Testis (tissue), 2 donors: Measurements from ENCODE around the gene PLA2G3.

ENCODE experiments used
- CTCF ChIP-seq, 3 experiments: fragments of 450-650 bp in 2 of 3; fragments of 200-600 bp in 1 of 3; sonication (generic) in 1 of 3; IDR thresholded peaks; one replicate each; pipeline ENCODE4 v1.5.1; 2016 to 2019; ENCODE audit warnings: antibody characterized with exemption in 3 of 3, mild to moderate bottlenecking in 2 of 3, moderate library complexity in 1 of 3
- POLR2A ChIP-seq: fragments of 450-650 bp; IDR thresholded peaks from one replicate; pipeline ENCODE4 v1.6.1; 2017; ENCODE audit warnings: antibody characterized with exemption, mild to moderate bottlenecking, moderate library complexity

- TF ChIP-seq CTCF (IDR thresholded peaks at IDR 0.05) (no peak), POLR2A (no peak)
Observed at GRCh38 chr22:31091106-31091975, 49.0 kb downstream of the PLA2G3 start.
